H9 (cell line): Measurements from ENCODE around the gene SAXO1. TPM values are rescaled to one million over a fixed set of nuclear protein-coding genes. Genes with fewer than 3 reads are reported as not detected.

Experiments
- DNase-seq: peaks from one replicate; pipeline ENCODE4 v3.0.0-alpha.2; 2017
- H2AFZ ChIP-seq: one replicate; pipeline ENCODE4 v1.6.1; 2013; ENCODE audit warnings: mild to moderate bottlenecking, low read length, control low read depth, moderate library complexity
- H2AK5ac ChIP-seq: 2 replicates; pipeline ENCODE4 v1.6.1; 2013; ENCODE audit warnings: low read length, control low read depth, mixed read lengths; ENCODE audit not compliant: insufficient read length
- H2BK120ac ChIP-seq: one replicate; pipeline ENCODE4 v1.6.1; 2013; ENCODE audit warnings: low read depth, mild to moderate bottlenecking, low read length, control low read depth, inconsistent platforms; ENCODE audit not compliant: poor library complexity, severe bottlenecking
- H2BK12ac ChIP-seq: 2 replicates; pipeline ENCODE4 v1.6.1; 2013; ENCODE audit warnings: low read length, control low read depth, mixed read lengths, low read depth; ENCODE audit not compliant: insufficient read length
- H2BK15ac ChIP-seq: 2 replicates; pipeline ENCODE4 v1.6.1; 2013; ENCODE audit warnings: low read depth, low read length, control low read depth
- H2BK20ac ChIP-seq: one replicate; pipeline ENCODE4 v1.6.1; 2013; ENCODE audit warnings: low read depth, mild to moderate bottlenecking, low read length, control low read depth, inconsistent platforms; ENCODE audit not compliant: poor library complexity, severe bottlenecking
- H2BK5ac ChIP-seq: 2 replicates; pipeline ENCODE4 v1.6.1; 2013; ENCODE audit warnings: low read length, control low read depth, mixed read lengths; ENCODE audit not compliant: insufficient read length
- H3K14ac ChIP-seq: 2 replicates; pipeline ENCODE4 v1.6.1; 2013; ENCODE audit warnings: low read length, control low read depth; ENCODE audit not compliant: insufficient read depth
- H3K18ac ChIP-seq: 2 replicates; pipeline ENCODE4 v1.6.1; 2013; ENCODE audit warnings: low read depth, mild to moderate bottlenecking, mixed read lengths, low read length, control low read depth; ENCODE audit not compliant: insufficient read length
- H3K23ac ChIP-seq: 2 replicates; pipeline ENCODE4 v1.6.1; 2013; ENCODE audit warnings: low read length, control low read depth, mixed read lengths, low read depth; ENCODE audit not compliant: insufficient read length
- H3K23me2 ChIP-seq: 2 replicates; pipeline ENCODE4 v1.6.1; 2013; ENCODE audit warnings: low read depth, mild to moderate bottlenecking, mixed read lengths, low read length, control low read depth; ENCODE audit not compliant: insufficient read length, poor library complexity, severe bottlenecking
- H3K27ac ChIP-seq: 2 replicates; pipeline ENCODE4 v1.5.1; 2013; ENCODE audit warnings: low read length, control low read depth, mixed read lengths, low read depth; ENCODE audit not compliant: insufficient read length
- H3K27me3 ChIP-seq: 2 replicates; pipeline ENCODE4 v1.6.1; 2013; ENCODE audit warnings: low read length, control low read depth, inconsistent platforms; ENCODE audit not compliant: insufficient read depth
- H3K4ac ChIP-seq: 2 replicates; pipeline ENCODE4 v1.6.1; 2013; ENCODE audit warnings: low read depth, mild to moderate bottlenecking, control low read depth, inconsistent platforms, low read length, moderate library complexity
- H3K4me1 ChIP-seq: 2 replicates; pipeline ENCODE4 v1.6.1; 2013; ENCODE audit warnings: low read length, control low read depth, inconsistent platforms; ENCODE audit not compliant: insufficient read depth
- H3K4me2 ChIP-seq: 2 replicates; pipeline ENCODE4 v1.6.1; 2013; ENCODE audit warnings: low read length, control low read depth, mixed read lengths; ENCODE audit not compliant: insufficient read length, insufficient read depth
- H3K56ac ChIP-seq: 2 replicates; pipeline ENCODE4 v1.6.1; 2013; ENCODE audit warnings: low read depth, mild to moderate bottlenecking, mixed read lengths, low read length, control low read depth; ENCODE audit not compliant: insufficient read length
- H3K79me1 ChIP-seq: 2 replicates; pipeline ENCODE4 v1.6.1; 2013; ENCODE audit warnings: low read depth, mild to moderate bottlenecking, moderate library complexity, low read length, control low read depth, inconsistent platforms; ENCODE audit not compliant: insufficient read depth, poor library complexity, severe bottlenecking
- H3K79me2 ChIP-seq: 2 replicates; pipeline ENCODE4 v1.6.1; 2013; ENCODE audit warnings: low read length, control low read depth, inconsistent platforms; ENCODE audit not compliant: insufficient read depth
- H3K9ac ChIP-seq: 2 replicates; pipeline ENCODE4 v1.6.1; 2013; ENCODE audit warnings: low read length, control low read depth, mixed read lengths; ENCODE audit not compliant: insufficient read length; ENCODE audit errors: extremely low read depth
- H3K9me3 ChIP-seq: one replicate; pipeline ENCODE4 v1.6.1; 2013; ENCODE audit warnings: low read depth, low read length, inconsistent platforms; ENCODE audit not compliant: control insufficient read depth
- H3T11ph ChIP-seq: one replicate; pipeline ENCODE4 v1.6.1; 2013; ENCODE audit warnings: mild to moderate bottlenecking, low read length, control low read depth, inconsistent platforms
- H4K20me1 ChIP-seq: one replicate; pipeline ENCODE4 v1.6.1; 2013; ENCODE audit not compliant: control insufficient read depth, insufficient read length, insufficient read depth
- H4K5ac ChIP-seq: 2 replicates; pipeline ENCODE4 v1.6.1; 2013; ENCODE audit warnings: low read depth, mild to moderate bottlenecking, mixed read lengths, low read length, control low read depth; ENCODE audit not compliant: insufficient read length
- H4K8ac ChIP-seq: replicated peaks from 2 replicates; pipeline ENCODE4 v1.6.1; 2013; ENCODE audit warnings: low read length, control low read depth, mixed read lengths, low read depth; ENCODE audit not compliant: insufficient read length
- H4K91ac ChIP-seq: 2 replicates; pipeline ENCODE4 v1.6.1; 2013; ENCODE audit warnings: low read depth, mild to moderate bottlenecking, moderate library complexity, mixed read lengths, low read length, control low read depth; ENCODE audit not compliant: insufficient read length
- H3K27ac Mint-ChIP-seq, 3 experiments: 2 replicates in 2 of 3; 3 replicates in 1 of 3; pipeline ENCODE4 v1.8.0; 2020 to 2021; ENCODE audit warnings: mixed read lengths in 3 of 3, mild to moderate bottlenecking in 1 of 3, moderate library complexity in 1 of 3
- H3K27me3 Mint-ChIP-seq: 2 replicates; pipeline ENCODE4 v1.8.0; 2021; ENCODE audit warnings: low read depth, mild to moderate bottlenecking, moderate library complexity, mixed read lengths
- H3K36me3 Mint-ChIP-seq, 3 experiments: 2 replicates in 2 of 3; 3 replicates in 1 of 3; pipeline ENCODE4 v1.8.0; 2020 to 2021; ENCODE audit warnings: low read depth in 3 of 3, mixed read lengths in 3 of 3; ENCODE audit not compliant: insufficient read depth in 1 of 3
- H3K4me1 Mint-ChIP-seq, 2 experiments: 2 replicates each; pipeline ENCODE4 v1.8.0; 2020; ENCODE audit warnings: mixed read lengths in 2 of 2
- H3K4me3 Mint-ChIP-seq, 2 experiments: 2 replicates in 1 of 2; 3 replicates in 1 of 2; pipeline ENCODE4 v1.8.0; 2020 to 2021; ENCODE audit warnings: mild to moderate bottlenecking in 2 of 2, mixed read lengths in 2 of 2, moderate library complexity in 1 of 2
- H3K9me3 Mint-ChIP-seq, 2 experiments: 2 replicates in 1 of 2; 3 replicates in 1 of 2; pipeline ENCODE4 v1.8.0; 2020; ENCODE audit warnings: mild to moderate bottlenecking in 2 of 2, mixed read lengths in 2 of 2, moderate library complexity in 1 of 2
- WGBS: extraction: QIAGEN DNeasy Blood & Tissue Kit; methylation state at CpG from one replicate; pipeline ENCODE4 v1.1.7; 2013; ENCODE audit warnings: missing lambda C conversion rate, low lambda C conversion rate, mixed read lengths; ENCODE audit not compliant: insufficient read length; ENCODE audit errors: extremely low coverage; 5-methylcytosine and 5-hydroxymethylcytosine counted together
- total RNA-seq: library from RNA; stranded (reverse); gene quantifications from 2 replicates; pipeline ENCODE4 v1.2.1, GENCODE V29; 2021
- TF ChIP-seq, protein P1 (sequence below): fragments of 200-600 bp; sonication (generic); conservative IDR thresholded peaks from 3 replicates; pipeline ENCODE4 v1.8.0; 2021; ENCODE audit warnings: antibody characterized with exemption, mild to moderate bottlenecking

The SAXO1 gene
- total RNA-seq, 1 experiment from 2014 or later = 0.09 TPM

DNA sequence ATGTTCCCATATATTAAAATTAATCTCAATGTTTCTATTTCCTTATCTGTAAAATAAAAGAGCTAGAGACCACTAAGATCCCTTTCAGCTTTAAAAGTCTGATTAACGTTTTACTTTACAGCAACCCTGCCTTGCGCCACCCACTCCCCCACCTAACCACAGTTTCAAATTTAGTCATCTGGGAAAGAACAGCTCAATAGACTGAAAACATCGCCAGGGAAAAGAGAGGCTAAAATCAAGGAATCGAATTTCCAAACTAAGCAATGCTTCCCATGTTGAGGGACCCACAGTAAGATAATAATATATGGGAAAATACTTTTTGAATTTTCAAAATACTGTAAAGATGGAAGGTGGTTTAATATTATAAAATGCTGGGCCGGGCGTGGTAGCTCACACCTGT lies 6.6 kb downstream of the SAXO1 start:
- H2BK5ac ChIP-seq = no peak overlapping the region
- no peaks in the 10 kb centered on the region for H3K4me1 ChIP-seq
- H3K4me3 Mint-ChIP-seq = no peak overlapping the region
- H2BK120ac ChIP-seq = no peak overlapping the region
- H4K5ac ChIP-seq = no peak overlapping the region
- no peak overlapping the region for H3K4ac ChIP-seq
- H3K9me3 Mint-ChIP-seq = no peaks in the 10 kb centered on the region
- H4K20me1 ChIP-seq = no peaks in the 10 kb centered on the region
- WGBS = no CpG with 5 or more reads among the region's 6 CpGs
- no peak overlapping the region for H3K27ac Mint-ChIP-seq
- H3K27me3 Mint-ChIP-seq = peaks cover 3% of the 10 kb centered on the region
- no peak overlapping the region for H4K91ac ChIP-seq
- H2BK15ac ChIP-seq = no peak overlapping the region
- no peaks in the 10 kb centered on the region for H3K79me1 ChIP-seq
- H3K9me3 ChIP-seq = no peaks in the 10 kb centered on the region
- no peak overlapping the region for H3K4me2 ChIP-seq
- no peak overlapping the region for H3T11ph ChIP-seq
- H2AK5ac ChIP-seq = no peak overlapping the region
- H4K8ac ChIP-seq = no peak overlapping the region
- no peaks in the 10 kb centered on the region for H3K27me3 ChIP-seq
- no peak overlapping the region for H3K14ac ChIP-seq
- no peaks in the 10 kb centered on the region for H3K79me2 ChIP-seq
- DNase-seq = no peak
- no peak overlapping the region for H3K23ac ChIP-seq
- no peak overlapping the region for H3K9ac ChIP-seq
- no peaks in the 10 kb centered on the region for H3K4me1 Mint-ChIP-seq
- H2BK12ac ChIP-seq = no peak overlapping the region
- H3K23me2 ChIP-seq = no peaks in the 10 kb centered on the region
- no peak overlapping the region for H3K18ac ChIP-seq
- H3K27ac ChIP-seq = no peak overlapping the region
- H3K36me3 Mint-ChIP-seq = no peaks in the 10 kb centered on the region
- no peak overlapping the region for H2AFZ ChIP-seq
- H3K56ac ChIP-seq = no peak overlapping the region
- TF ChIP-seq, protein P1, sequence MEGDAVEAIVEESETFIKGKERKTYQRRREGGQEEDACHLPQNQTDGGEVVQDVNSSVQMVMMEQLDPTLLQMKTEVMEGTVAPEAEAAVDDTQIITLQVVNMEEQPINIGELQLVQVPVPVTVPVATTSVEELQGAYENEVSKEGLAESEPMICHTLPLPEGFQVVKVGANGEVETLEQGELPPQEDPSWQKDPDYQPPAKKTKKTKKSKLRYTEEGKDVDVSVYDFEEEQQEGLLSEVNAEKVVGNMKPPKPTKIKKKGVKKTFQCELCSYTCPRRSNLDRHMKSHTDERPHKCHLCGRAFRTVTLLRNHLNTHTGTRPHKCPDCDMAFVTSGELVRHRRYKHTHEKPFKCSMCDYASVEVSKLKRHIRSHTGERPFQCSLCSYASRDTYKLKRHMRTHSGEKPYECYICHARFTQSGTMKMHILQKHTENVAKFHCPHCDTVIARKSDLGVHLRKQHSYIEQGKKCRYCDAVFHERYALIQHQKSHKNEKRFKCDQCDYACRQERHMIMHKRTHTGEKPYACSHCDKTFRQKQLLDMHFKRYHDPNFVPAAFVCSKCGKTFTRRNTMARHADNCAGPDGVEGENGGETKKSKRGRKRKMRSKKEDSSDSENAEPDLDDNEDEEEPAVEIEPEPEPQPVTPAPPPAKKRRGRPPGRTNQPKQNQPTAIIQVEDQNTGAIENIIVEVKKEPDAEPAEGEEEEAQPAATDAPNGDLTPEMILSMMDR = no peak
- no peak overlapping the region for H2BK20ac ChIP-seq
